Activated naive CD4-positive, alpha-beta T cell treated with anti-CD3 and anti-CD28 coated beads, Interleukin-2, amount 10 ng/mL, durations not matched to agents 7 days and 5 days (primary cell): ENCODE data around the gene ARHGEF39.
A peak's percentile ranks its signal among the peaks of the same experiment; 100 is the strongest.
"Not testable (repeated sequence)": the region's sequence is repeated elsewhere in the genome, so short reads cannot be mapped to it uniquely, and the experiment has no call there.

ENCODE experiments used
- CTCF ChIA-PET: fragments of 350-600 bp; sonication (Branson Sonifier 250); formaldehyde crosslinking; loops from one replicate; lab custom pipeline; 2021; ENCODE audit warnings: antibody characterized with exemption; lab: Charles Lee
- DNase-seq: peaks from one replicate; pipeline ENCODE4 v3.0.0-alpha.2; 2020
- H3K27ac Mint-ChIP-seq: one replicate; pipeline ENCODE4 v1.8.0; 2021; ENCODE audit warnings: mild to moderate bottlenecking, moderate library complexity, mixed read lengths
- H3K27me3 Mint-ChIP-seq: one replicate; pipeline ENCODE4 v1.8.0; 2021; ENCODE audit warnings: mild to moderate bottlenecking, mixed read lengths
- H3K36me3 Mint-ChIP-seq: one replicate; pipeline ENCODE4 v1.8.0; 2021; ENCODE audit warnings: mixed read lengths
- H3K4me1 Mint-ChIP-seq: one replicate; pipeline ENCODE4 v1.8.0; 2021; ENCODE audit warnings: mixed read lengths
- H3K4me3 Mint-ChIP-seq: one replicate; pipeline ENCODE4 v1.8.0; 2021; ENCODE audit warnings: mild to moderate bottlenecking, moderate library complexity, mixed read lengths
- H3K9me3 Mint-ChIP-seq: one replicate; pipeline ENCODE4 v1.8.0; 2021; ENCODE audit warnings: mixed read lengths

The ARHGEF39 gene

GRCh38 chr9:35650341-35651158 lies 14.4 kb downstream of the ARHGEF39 start, which contains the start of gene SIT1:
TSS of gene SIT1 (minus strand) at chr9:35650931. CDS start at chr9:35650853, 78 bp downstream.
- Mint-ChIP-seq H3K36me3 (peaks cover 33% of the 10 kb centered on the region), H3K27ac (peak within 1 kb of the TSS; percentile 92), H3K4me3 (peak within 1 kb of the TSS; percentile 97), H3K27me3 (no peaks in the 10 kb centered on the region), H3K9me3 (no peaks in the 10 kb centered on the region), H3K4me1 (peaks cover 55% of the 10 kb centered on the region)
- DNase-seq = peak; percentile 63
- CTCF ChIA-PET = interaction anchor here (1.0 to 10.3 kb wide), 7 partner anchors 8 to 82 kb away, joined by 3 to 94 read pairs (median 7); partner anchors contain the start of genes CCDC107, CD72, CREB3 and RMRP

GRCh38 chr9:35649431-35650340 lies 15.3 kb downstream of the ARHGEF39 start:
- CTCF ChIA-PET = interaction anchor here (0.9 to 10.3 kb wide), 9 partner anchors 9 to 83 kb away, joined by 3 to 94 read pairs (median 7); partner anchors contain the start of genes CCDC107, CD72, CREB3 and RMRP
- Mint-ChIP-seq H3K27ac (peak overlapping the region; percentile 92), H3K4me1 (peaks cover 61% of the 10 kb centered on the region), H3K9me3 (no peaks in the 10 kb centered on the region), H3K36me3 (peaks cover 33% of the 10 kb centered on the region), H3K27me3 (no peaks in the 10 kb centered on the region), H3K4me3 (peak overlapping the region; percentile 97)
- DNase-seq = peak; percentile 70

GRCh38 chr9:35646533-35647265 lies 18.3 kb downstream of the ARHGEF39 start:
- CTCF ChIA-PET = interaction anchor here (0.6 to 10.3 kb wide), 16 partner anchors 11 to 167 kb away, joined by 3 to 94 read pairs (median 5); partner anchors contain the start of genes ARHGEF39, CCDC107, CD72 and RMRP
- peak; percentile 95 for DNase-seq
- peaks cover 47% of the 10 kb centered on the region for H3K36me3 Mint-ChIP-seq
- peaks cover 61% of the 10 kb centered on the region for H3K4me1 Mint-ChIP-seq
- H3K27me3 Mint-ChIP-seq = no peaks in the 10 kb centered on the region
- no peaks in the 10 kb centered on the region for H3K9me3 Mint-ChIP-seq
- peak overlapping the region; percentile 97 for H3K4me3 Mint-ChIP-seq
- H3K27ac Mint-ChIP-seq = peak overlapping the region; percentile 92

- DNase-seq = no peak
- peaks cover 3% of the 10 kb centered on the region for H3K9me3 Mint-ChIP-seq
- no peaks in the 10 kb centered on the region for H3K27me3 Mint-ChIP-seq
- peaks cover 52% of the 10 kb centered on the region for H3K36me3 Mint-ChIP-seq
- H3K4me3 Mint-ChIP-seq = peak overlapping the region; percentile 97
- H3K4me1 Mint-ChIP-seq = peaks cover 61% of the 10 kb centered on the region
- CTCF ChIA-PET = interaction anchor here (1.2 to 10.3 kb wide), 9 partner anchors 12 to 89 kb away, joined by 3 to 94 read pairs (median 20); partner anchors contain the start of genes ARHGEF39, CCDC107, CD72 and RMRP
- H3K27ac Mint-ChIP-seq = peak overlapping the region; percentile 92
These were observed 18.9 kb downstream of the ARHGEF39 start for GRCh38 chr9:35646153-35646532.

- DNase-seq, H3K27me3 Mint-ChIP-seq, H3K9me3 Mint-ChIP-seq: not testable (repeated sequence)
- Mint-ChIP-seq H3K4me3 (peak overlapping the region; percentile 97), H3K4me1 (peaks cover 61% of the 10 kb centered on the region), H3K27ac (peak overlapping the region; percentile 92), H3K36me3 (peaks cover 56% of the 10 kb centered on the region)
- CTCF ChIA-PET = interaction anchor here (1.2 to 10.3 kb wide), 7 partner anchors 13 to 90 kb away, joined by 4 to 94 read pairs (median 21); partner anchors contain the start of genes ARHGEF39, CCDC107, CD72 and RMRP
These were observed 19.3 kb downstream of the ARHGEF39 start for GRCh38 chr9:35645736-35646135.

GRCh38 chr9:35643046-35643445 lies 21.9 kb downstream of the ARHGEF39 start:
- no peaks in the 10 kb centered on the region for H3K27me3 Mint-ChIP-seq
- H3K27ac Mint-ChIP-seq = no peak overlapping the region
- peaks cover 38% of the 10 kb centered on the region for H3K36me3 Mint-ChIP-seq
- peaks cover 70% of the 10 kb centered on the region for H3K4me1 Mint-ChIP-seq
- DNase-seq = no peak
- H3K4me3 Mint-ChIP-seq = no peak overlapping the region
- CTCF ChIA-PET = interaction anchor here (0.6 to 10.3 kb wide), 3 partner anchors 26 to 39 kb away, joined by 3 to 81 read pairs (median 3); partner anchors contain the start of gene CD72
- H3K9me3 Mint-ChIP-seq = peaks cover 6% of the 10 kb centered on the region

- H3K9me3 Mint-ChIP-seq, H3K27me3 Mint-ChIP-seq, CTCF ChIA-PET, DNase-seq, H3K4me3 Mint-ChIP-seq, H3K27ac Mint-ChIP-seq: not testable (repeated sequence)
- H3K4me1 Mint-ChIP-seq = peaks cover 75% of the 10 kb centered on the region
- H3K36me3 Mint-ChIP-seq = peaks cover 35% of the 10 kb centered on the region
These were observed 23.5 kb downstream of the ARHGEF39 start for GRCh38 chr9:35641478-35641877.

- CTCF ChIA-PET = interaction anchor here (1.2 to 2.8 kb wide), 4 partner anchors 10 to 56 kb away, joined by 3 to 18 read pairs (median 5); partner anchors contain the start of genes CCDC107, RMRP and SIT1
- not testable (repeated sequence) for H3K27ac Mint-ChIP-seq
These were observed 24.6 kb downstream of the ARHGEF39 start for GRCh38 chr9:35640431-35640830.

GRCh38 chr9:35639631-35640030 lies 25.4 kb downstream of the ARHGEF39 start:
- Mint-ChIP-seq H3K4me3 (peak overlapping the region; percentile 23), H3K27me3 (no peaks in the 10 kb centered on the region), H3K9me3 (peaks cover 6% of the 10 kb centered on the region), H3K36me3 (peaks cover 29% of the 10 kb centered on the region), H3K4me1 (peaks cover 69% of the 10 kb centered on the region), H3K27ac (peak overlapping the region; percentile 88)
- CTCF ChIA-PET = interaction anchor here (1.2 to 2.8 kb wide), 5 partner anchors 11 to 57 kb away, joined by 3 to 18 read pairs (median 4); partner anchors contain the start of genes CCDC107, RMRP and SIT1
- no peak for DNase-seq

More at GRCh38 chr9:35640431-35640830, 24.6 kb downstream of the ARHGEF39 start:
- not testable (repeated sequence) for DNase-seq, H3K9me3 Mint-ChIP-seq, H3K4me3 Mint-ChIP-seq, H3K27me3 Mint-ChIP-seq
- peaks cover 30% of the 10 kb centered on the region for H3K36me3 Mint-ChIP-seq
- peaks cover 76% of the 10 kb centered on the region for H3K4me1 Mint-ChIP-seq

- H3K9me3 Mint-ChIP-seq, H3K27me3 Mint-ChIP-seq, DNase-seq: not testable (repeated sequence)
- CTCF ChIA-PET = interaction anchor here (1.0 to 2.8 kb wide), 5 partner anchors 10 to 57 kb away, joined by 3 to 18 read pairs (median 4); partner anchors contain the start of gene SIT1
- H3K36me3 Mint-ChIP-seq = peaks cover 25% of the 10 kb centered on the region
- H3K4me3 Mint-ChIP-seq = peak overlapping the region; percentile 23
- H3K27ac Mint-ChIP-seq = peak overlapping the region; percentile 88
- H3K4me1 Mint-ChIP-seq = peaks cover 64% of the 10 kb centered on the region
These were observed 25.8 kb downstream of the ARHGEF39 start for GRCh38 chr9:35639225-35639624.

GRCh38 chr9:35638751-35639150 lies 26.2 kb downstream of the ARHGEF39 start:
- H3K4me3 Mint-ChIP-seq, H3K9me3 Mint-ChIP-seq, H3K27me3 Mint-ChIP-seq: not testable (repeated sequence)
- Mint-ChIP-seq H3K4me1 (peaks cover 64% of the 10 kb centered on the region), H3K27ac (peak overlapping the region; percentile 88), H3K36me3 (peaks cover 24% of the 10 kb centered on the region)
- CTCF ChIA-PET = interaction anchor here (1.0 to 2.8 kb wide), 5 partner anchors 9 to 58 kb away, joined by 3 to 18 read pairs (median 4); partner anchors contain the start of gene SIT1
- peak; percentile 59 for DNase-seq

- Mint-ChIP-seq H3K4me1 (peaks cover 59% of the 10 kb centered on the region), H3K36me3 (peaks cover 18% of the 10 kb centered on the region)
- CTCF ChIA-PET, H3K4me3 Mint-ChIP-seq, H3K9me3 Mint-ChIP-seq, DNase-seq, H3K27ac Mint-ChIP-seq, H3K27me3 Mint-ChIP-seq: not testable (repeated sequence)
These were observed 27.5 kb downstream of the ARHGEF39 start for GRCh38 chr9:35637427-35637955.
